ENCODE data around the gene AOAH.

AOAH gene

GRCh38 chr7:36545291-36545690, 179.0 kb downstream of the AOAH start:
- Histone ChIP-seq H3K27ac (no peak overlapping the region), H3K4me3 (ENCODE audit: low read depth, low read length) (no peak overlapping the region), H3K27me3 (ENCODE audit: insufficient read depth, low read depth, severe bottlenecking) (no peaks in the 10 kb centered on the region), H3K9me3 (ENCODE audit: severe bottlenecking) (no peaks in the 10 kb centered on the region), H3K36me3 (no peaks in the 10 kb centered on the region)
- no peak for TF ChIP-seq CTCF (IDR thresholded peaks at IDR 0.05; ENCODE audit: low read depth, low read length)
- no peak for DNase-seq

- no peak for DNase-seq
- TF ChIP-seq CTCF (IDR thresholded peaks at IDR 0.05; ENCODE audit: low read depth, low read length): no peak
- H3K36me3 ChIP-seq: no peaks in the 10 kb centered on the region
- no peaks in the 10 kb centered on the region for H3K27me3 ChIP-seq (ENCODE audit: insufficient read depth, low read depth, severe bottlenecking)
- H3K9me3 ChIP-seq (ENCODE audit: severe bottlenecking): no peaks in the 10 kb centered on the region
- no peak overlapping the region for H3K4me3 ChIP-seq (ENCODE audit: low read depth, low read length)
- no peak overlapping the region for H3K27ac ChIP-seq
Measured at GRCh38 chr7:36538126-36538525, 186.2 kb downstream of the AOAH start.

GRCh38 chr7:36535866-36536664, 188.2 kb downstream of the AOAH start:
- no peaks in the 10 kb centered on the region for H3K36me3 ChIP-seq
- no peaks in the 10 kb centered on the region for H3K27me3 ChIP-seq (ENCODE audit: insufficient read depth, low read depth, severe bottlenecking)
- no peak overlapping the region for H3K4me3 ChIP-seq (ENCODE audit: low read depth, low read length)
- H3K9me3 ChIP-seq (ENCODE audit: severe bottlenecking): no peaks in the 10 kb centered on the region
- no peak overlapping the region for H3K27ac ChIP-seq
- DNase-seq: no peak
- no peak for TF ChIP-seq CTCF (IDR thresholded peaks at IDR 0.05; ENCODE audit: low read depth, low read length)

GRCh38 chr7:36533717-36534116, 190.6 kb downstream of the AOAH start:
- no peaks in the 10 kb centered on the region for H3K27me3 ChIP-seq (ENCODE audit: insufficient read depth, low read depth, severe bottlenecking)
- H3K36me3 ChIP-seq: no peaks in the 10 kb centered on the region
- TF ChIP-seq CTCF (IDR thresholded peaks at IDR 0.05; ENCODE audit: low read depth, low read length): no peak

GRCh38 chr7:36532981-36533499, 191.3 kb downstream of the AOAH start:
- H3K27me3 ChIP-seq (ENCODE audit: insufficient read depth, low read depth, severe bottlenecking): no peaks in the 10 kb centered on the region
- no peak overlapping the region for H3K4me3 ChIP-seq (ENCODE audit: low read depth, low read length)
- no peak for TF ChIP-seq CTCF (IDR thresholded peaks at IDR 0.05; ENCODE audit: low read depth, low read length)
- no peak overlapping the region for H3K27ac ChIP-seq
- no peak for DNase-seq
- H3K9me3 ChIP-seq (ENCODE audit: severe bottlenecking): no peaks in the 10 kb centered on the region
- H3K36me3 ChIP-seq: no peaks in the 10 kb centered on the region

More at GRCh38 chr7:36533717-36534116, 190.6 kb downstream of the AOAH start:
- H3K27ac ChIP-seq: no peak overlapping the region
- H3K4me3 ChIP-seq (ENCODE audit: low read depth, low read length): no peak overlapping the region
- DNase-seq: no peak
- H3K9me3 ChIP-seq (ENCODE audit: severe bottlenecking): no peaks in the 10 kb centered on the region

Data from WERI-Rb-1 (cell line).